OCI-LY3 (cell line): ENCODE measurements around the gene OMG.

ENCODE experiments used
- CTCF ChIP-seq: fragments of 200-600, 300-600 bp; sonication (generic); IDR thresholded peaks from 2 replicates; pipeline ENCODE4 v1.5.1; 2014; ENCODE audit warnings: antibody characterized with exemption, low read length, low read depth
- EZH2phosphoT487 ChIP-seq: fragments of 200-600 bp; shearing (Covaris generic); IDR thresholded peaks from 2 replicates; pipeline ENCODE4 v1.6.1; 2018; ENCODE audit warnings: antibody characterized with exemption, mixed run types, low read depth

- TF ChIP-seq CTCF (no peak), EZH2phosphoT487 (no peak)
These were observed 24.4 kb upstream of the OMG start, which contains the start of gene EVI2A for GRCh38 chr17:31321481-31321880.
